Measurements from ENCODE around the gene PPM1M.

Gene PPM1M

DNA sequence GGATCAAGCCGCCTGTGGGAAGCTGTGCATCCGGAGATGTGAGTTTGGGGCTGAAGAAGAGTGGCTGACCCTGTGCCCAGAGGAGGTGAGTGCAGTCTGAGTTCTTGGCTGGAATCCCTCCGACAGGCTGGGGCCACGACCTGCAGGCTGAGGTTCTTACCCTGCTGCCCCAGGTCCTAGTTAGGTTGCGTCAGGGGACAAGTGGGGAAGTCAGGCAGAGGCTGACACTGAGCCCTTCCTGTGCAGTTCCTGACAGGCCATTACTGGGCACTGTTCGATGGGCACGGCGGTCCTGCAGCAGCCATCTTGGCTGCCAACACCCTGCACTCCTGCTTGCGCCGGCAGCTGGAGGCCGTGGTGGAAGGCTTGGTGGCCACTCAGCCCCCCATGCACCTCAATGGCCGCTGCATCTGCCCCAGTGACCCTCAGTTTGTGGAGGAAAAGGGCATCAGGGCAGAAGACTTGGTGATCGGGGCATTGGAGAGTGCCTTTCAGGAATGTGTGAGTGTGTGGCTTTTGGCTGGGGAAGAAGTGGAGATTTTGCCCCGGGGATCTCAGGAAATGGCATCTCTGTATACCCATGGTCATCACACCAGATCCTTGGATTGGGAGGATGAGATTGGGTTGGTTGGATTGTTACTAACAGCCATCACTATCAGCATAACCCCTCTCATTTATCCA, 1.3 kb downstream of the PPM1M start:
- peaks cover 5% of the 10 kb centered on the region for H3K27me3 Mint-ChIP-seq (ENCODE audit: low read depth)
- H3K27ac Mint-ChIP-seq = peak overlapping the region; percentile 30 to 44 (median 31)
- peak overlapping the region; percentile 80 to 83 (median 83) for H3K4me3 Mint-ChIP-seq
- H3K4me1 Mint-ChIP-seq = no peaks in the 10 kb centered on the region
- H3K9me3 Mint-ChIP-seq = no peaks in the 10 kb centered on the region
- TF ChIP-seq, protein P1, sequence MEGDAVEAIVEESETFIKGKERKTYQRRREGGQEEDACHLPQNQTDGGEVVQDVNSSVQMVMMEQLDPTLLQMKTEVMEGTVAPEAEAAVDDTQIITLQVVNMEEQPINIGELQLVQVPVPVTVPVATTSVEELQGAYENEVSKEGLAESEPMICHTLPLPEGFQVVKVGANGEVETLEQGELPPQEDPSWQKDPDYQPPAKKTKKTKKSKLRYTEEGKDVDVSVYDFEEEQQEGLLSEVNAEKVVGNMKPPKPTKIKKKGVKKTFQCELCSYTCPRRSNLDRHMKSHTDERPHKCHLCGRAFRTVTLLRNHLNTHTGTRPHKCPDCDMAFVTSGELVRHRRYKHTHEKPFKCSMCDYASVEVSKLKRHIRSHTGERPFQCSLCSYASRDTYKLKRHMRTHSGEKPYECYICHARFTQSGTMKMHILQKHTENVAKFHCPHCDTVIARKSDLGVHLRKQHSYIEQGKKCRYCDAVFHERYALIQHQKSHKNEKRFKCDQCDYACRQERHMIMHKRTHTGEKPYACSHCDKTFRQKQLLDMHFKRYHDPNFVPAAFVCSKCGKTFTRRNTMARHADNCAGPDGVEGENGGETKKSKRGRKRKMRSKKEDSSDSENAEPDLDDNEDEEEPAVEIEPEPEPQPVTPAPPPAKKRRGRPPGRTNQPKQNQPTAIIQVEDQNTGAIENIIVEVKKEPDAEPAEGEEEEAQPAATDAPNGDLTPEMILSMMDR (IDR thresholded peaks at IDR 0.05; ENCODE audit: unreplicated experiment in 3 of 3) = no peak
- H3K36me3 Mint-ChIP-seq (ENCODE audit: low read depth) = peaks cover 15% of the 10 kb centered on the region

GRCh38 chr3:52247409-52248164, 2.0 kb downstream of the PPM1M start:
- H3K36me3 Mint-ChIP-seq (ENCODE audit: low read depth) = peaks cover 20% of the 10 kb centered on the region
- H3K9me3 Mint-ChIP-seq = no peaks in the 10 kb centered on the region
- H3K27me3 Mint-ChIP-seq (ENCODE audit: low read depth) = peaks cover 5% of the 10 kb centered on the region
- no peaks in the 10 kb centered on the region for H3K4me1 Mint-ChIP-seq
- H3K4me3 Mint-ChIP-seq = peak overlapping the region; percentile 22 to 83 (median 67)
- H3K27ac Mint-ChIP-seq = peak overlapping the region in 1 of 3 experiments; percentile 31
- TF ChIP-seq, protein P1 (IDR thresholded peaks at IDR 0.05; ENCODE audit: unreplicated experiment in 3 of 3) = no peak

- Mint-ChIP-seq H3K4me3 (no peak overlapping the region), H3K9me3 (no peaks in the 10 kb centered on the region), H3K27ac (peak overlapping the region in 1 of 3 experiments; percentile 31), H3K27me3 (ENCODE audit: low read depth) (peaks cover 5% of the 10 kb centered on the region), H3K36me3 (ENCODE audit: low read depth) (peaks cover 24% of the 10 kb centered on the region), H3K4me1 (no peaks in the 10 kb centered on the region)
- TF ChIP-seq, protein P1 (IDR thresholded peaks at IDR 0.05; ENCODE audit: unreplicated experiment in 3 of 3) = no peak
These were observed 2.6 kb downstream of the PPM1M start for GRCh38 chr3:52248165-52248541.

DNA sequence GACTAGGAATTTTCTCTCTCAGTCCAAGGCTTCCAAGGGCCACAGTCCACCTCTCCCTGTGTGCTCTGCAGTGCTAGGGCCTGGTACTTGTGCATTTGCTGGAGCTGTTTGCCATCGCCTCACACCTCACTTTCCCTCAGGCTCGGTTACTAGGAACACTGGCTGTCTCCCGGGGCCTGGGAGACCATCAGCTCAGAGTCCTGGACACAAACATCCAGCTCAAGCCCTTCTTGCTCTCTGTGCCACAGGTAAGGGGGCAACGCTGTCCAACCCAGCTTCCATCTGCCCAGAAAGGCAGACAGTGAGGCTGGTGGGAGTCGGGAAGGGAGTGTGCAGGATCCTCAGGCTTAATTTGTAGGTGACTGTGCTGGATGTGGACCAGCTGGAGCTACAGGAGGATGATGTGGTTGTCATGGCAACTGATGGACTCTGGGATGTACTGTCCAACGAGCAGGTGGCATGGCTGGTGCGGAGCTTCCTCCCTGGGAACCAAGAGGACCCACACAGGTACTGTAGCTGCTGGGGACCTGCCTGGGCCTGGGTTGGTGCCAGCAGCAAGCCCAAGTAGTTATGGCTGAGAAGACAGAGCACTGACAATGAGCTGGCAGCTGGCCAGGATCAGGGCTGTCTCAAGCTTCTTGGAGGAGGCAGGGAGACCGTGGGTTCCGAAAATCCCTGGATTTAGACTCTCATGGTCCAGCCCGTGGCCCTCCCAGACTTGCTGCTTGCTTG, 3.4 kb downstream of the PPM1M start:
- TF ChIP-seq, protein P1 (IDR thresholded peaks at IDR 0.05; ENCODE audit: unreplicated experiment in 3 of 3) = no peak
- Mint-ChIP-seq H3K27me3 (ENCODE audit: low read depth) (peaks cover 5% of the 10 kb centered on the region), H3K9me3 (no peaks in the 10 kb centered on the region), H3K36me3 (ENCODE audit: low read depth) (peaks cover 31% of the 10 kb centered on the region), H3K4me1 (no peaks in the 10 kb centered on the region), H3K27ac (no peak overlapping the region), H3K4me3 (peak overlapping the region in 2 of 3 experiments; percentile 38 to 51)

DNA sequence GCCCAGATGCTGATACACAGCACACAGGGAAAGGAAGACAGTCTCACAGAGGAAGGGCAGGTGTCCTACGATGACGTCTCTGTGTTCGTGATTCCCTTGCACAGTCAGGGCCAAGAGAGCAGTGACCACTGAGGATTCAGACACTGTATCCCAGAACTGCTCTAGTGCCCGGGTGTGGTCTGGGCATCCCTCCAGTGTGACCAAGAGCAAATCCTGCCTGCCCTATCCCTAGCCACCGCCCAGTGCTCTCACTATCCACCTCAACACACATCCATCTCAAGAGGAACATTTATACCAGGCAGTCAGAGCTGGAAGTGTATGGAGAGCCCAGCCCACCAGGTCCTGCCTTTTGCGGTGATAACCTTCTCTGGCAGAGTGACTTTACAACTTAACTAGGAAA, 4.1 kb downstream of the PPM1M start:
- H3K36me3 Mint-ChIP-seq (ENCODE audit: low read depth) = peaks cover 38% of the 10 kb centered on the region
- H3K27me3 Mint-ChIP-seq (ENCODE audit: low read depth) = peaks cover 5% of the 10 kb centered on the region
- no peaks in the 10 kb centered on the region for H3K9me3 Mint-ChIP-seq
- H3K27ac Mint-ChIP-seq = peak overlapping the region in 1 of 3 experiments; percentile 8
- no peaks in the 10 kb centered on the region for H3K4me1 Mint-ChIP-seq
- H3K4me3 Mint-ChIP-seq = no peak overlapping the region
- TF ChIP-seq, protein P1 (IDR thresholded peaks at IDR 0.05; ENCODE audit: unreplicated experiment in 3 of 3) = no peak
